Hepatocyte (in vitro differentiated cells): ENCODE results near the gene DCDC2B. TPM values are rescaled to one million over a fixed set of nuclear protein-coding genes. Genes with fewer than 3 reads are reported as not detected.
A peak's percentile ranks its signal among the peaks of the same experiment; 100 is the strongest.

Source experiments
- DNase-seq: peaks from one replicate; pipeline ENCODE4 v3.0.0-alpha.2; 2016; ENCODE audit warnings: low spot score
- H2AFZ ChIP-seq: fragments of 200-600 bp; sonication (generic); 2 replicates; pipeline ENCODE4 v1.6.0; 2016; ENCODE audit warnings: antibody characterized with exemption, mild to moderate bottlenecking
- H3K27ac ChIP-seq: fragments of 200-600 bp; sonication (generic); 2 replicates; pipeline ENCODE4 v1.5.1; 2016; ENCODE audit warnings: mild to moderate bottlenecking
- H3K27me3 ChIP-seq: fragments of 200-600 bp; sonication (generic); 2 replicates; pipeline ENCODE4 v1.6.1; 2016
- H3K36me3 ChIP-seq: fragments of 200-600 bp; sonication (generic); replicated peaks from 2 replicates; pipeline ENCODE4 v1.5.1; 2016; ENCODE audit warnings: low read depth; ENCODE audit not compliant: insufficient read depth
- H3K4me1 ChIP-seq: fragments of 200-600 bp; sonication (generic); 2 replicates; pipeline ENCODE4 v1.5.1; 2016; ENCODE audit warnings: mild to moderate bottlenecking, moderate library complexity; ENCODE audit not compliant: insufficient read depth
- H3K4me2 ChIP-seq: fragments of 200-600 bp; sonication (generic); 2 replicates; pipeline ENCODE4 v1.6.0; 2016
- H3K4me3 ChIP-seq: fragments of 200-600 bp; sonication (generic); 2 replicates; pipeline ENCODE4 v1.5.1; 2016; ENCODE audit warnings: mild to moderate bottlenecking
- H3K79me2 ChIP-seq: fragments of 200-600 bp; sonication (generic); 2 replicates; pipeline ENCODE4 v1.6.0; 2017; ENCODE audit warnings: mild to moderate bottlenecking
- H3K9me2 ChIP-seq: fragments of 200-600 bp; sonication (generic); replicated peaks from 2 replicates; pipeline ENCODE4 v1.6.0; 2017; ENCODE audit warnings: mild to moderate bottlenecking; ENCODE audit not compliant: insufficient read depth
- H3K9me3 ChIP-seq: fragments of 200-600 bp; sonication (generic); 2 replicates; pipeline ENCODE4 v1.5.1; 2016; ENCODE audit warnings: low read depth, mild to moderate bottlenecking
- H4K20me1 ChIP-seq: fragments of 200-600 bp; sonication (generic); 2 replicates; pipeline ENCODE4 v1.6.0; 2016; ENCODE audit warnings: mild to moderate bottlenecking; ENCODE audit not compliant: insufficient read depth, poor library complexity, severe bottlenecking
- CTCF ChIP-seq: fragments of 200-600 bp; sonication (generic); IDR thresholded peaks from 2 replicates; pipeline ENCODE4 v1.5.1; 2016; ENCODE audit warnings: antibody characterized with exemption, mild to moderate bottlenecking; ENCODE audit not compliant: poor library complexity
- EZH2 ChIP-seq: fragments of 200-600 bp; sonication (generic); IDR thresholded peaks from 2 replicates; pipeline ENCODE4 v1.6.1; 2016; ENCODE audit warnings: antibody characterized with exemption, mild to moderate bottlenecking, borderline replicate concordance
- EZH2phosphoT487 ChIP-seq: fragments of 200-600 bp; sonication (generic); IDR thresholded peaks from one replicate; pipeline ENCODE4 v1.6.1; 2018; ENCODE audit warnings: antibody characterized with exemption, mild to moderate bottlenecking, low read depth, moderate library complexity; ENCODE audit not compliant: unreplicated experiment, severe bottlenecking
- WGBS: methylation state at CpG from one replicate; pipeline ENCODE4 v1.1.6; 2016; ENCODE audit warnings: low lambda C conversion rate; ENCODE audit errors: missing lambda C conversion rate; 5-methylcytosine and 5-hydroxymethylcytosine counted together
- polyA plus RNA-seq: library from polyadenylated mRNA; unstranded; fragments of >200 nt; fragmentation: Nextera tagmentation; extraction: Ambion mirVana; gene quantifications from 2 replicates; pipeline ENCODE4 v1.2.1, GENCODE V29; 2016
- total RNA-seq: library from RNA; depleted of rRNA; stranded (reverse); fragments of >200 nt; gene quantifications from 2 replicates; pipeline ENCODE4 v1.2.3, GENCODE V29; 2014

Gene DCDC2B
- total and polyA plus RNA-seq, 2 experiments from 2014 or later, result 0.17 TPM; not detected in 1

GRCh38 chr1:32216566-32216965 lies 7.7 kb downstream of the DCDC2B start:
- TF ChIP-seq EZH2phosphoT487 (no peak), EZH2 (no peak), CTCF (no peak)
- Histone ChIP-seq H2AFZ (no peak overlapping the region), H3K27me3 (no peaks in the 10 kb centered on the region), H3K36me3 (no peaks in the 10 kb centered on the region), H3K79me2 (peaks cover 19% of the 10 kb centered on the region), H3K4me1 (peaks cover 12% of the 10 kb centered on the region), H3K4me3 (no peak overlapping the region), H4K20me1 (no peaks in the 10 kb centered on the region), H3K4me2 (no peak overlapping the region), H3K27ac (peak overlapping the region; percentile 83), H3K9me3 (no peaks in the 10 kb centered on the region), H3K9me2 (no peaks in the 10 kb centered on the region)
- 96% methylated on average over 5 of the region's 5 CpGs for WGBS
- no peak for DNase-seq

- no peaks in the 10 kb centered on the region for H3K9me2 ChIP-seq
- no peaks in the 10 kb centered on the region for H4K20me1 ChIP-seq
- no peaks in the 10 kb centered on the region for H3K36me3 ChIP-seq
- no peaks in the 10 kb centered on the region for H3K9me3 ChIP-seq
- H3K4me2 ChIP-seq, result no peak overlapping the region
- 83% methylated on average over 7 of the region's 7 CpGs for WGBS
- H3K4me3 ChIP-seq, result no peak overlapping the region
- H3K4me1 ChIP-seq, result peaks cover 24% of the 10 kb centered on the region
- no peaks in the 10 kb centered on the region for H3K27me3 ChIP-seq
- H3K79me2 ChIP-seq, result peaks cover 40% of the 10 kb centered on the region
- no peak overlapping the region for H3K27ac ChIP-seq
- no peak for DNase-seq
- TF ChIP-seq EZH2 (no peak), CTCF (no peak), EZH2phosphoT487 (no peak)
- no peak overlapping the region for H2AFZ ChIP-seq
These were observed 10.1 kb downstream of the DCDC2B start for GRCh38 chr1:32219022-32219421.

- no peaks in the 10 kb centered on the region for H3K9me2 ChIP-seq
- peak overlapping the region; percentile 97 for H3K27ac ChIP-seq
- H3K9me3 ChIP-seq, result no peaks in the 10 kb centered on the region
- peak overlapping the region; percentile 94 for H3K4me2 ChIP-seq
- 87% methylated on average over 4 of the region's 4 CpGs for WGBS
- H3K27me3 ChIP-seq, result no peaks in the 10 kb centered on the region
- H3K4me1 ChIP-seq, result peaks cover 24% of the 10 kb centered on the region
- DNase-seq, result peak; percentile 5
- TF ChIP-seq CTCF (no peak), EZH2phosphoT487 (no peak), EZH2 (no peak)
- no peaks in the 10 kb centered on the region for H4K20me1 ChIP-seq
- H3K36me3 ChIP-seq, result no peaks in the 10 kb centered on the region
- no peak overlapping the region for H2AFZ ChIP-seq
- peaks cover 44% of the 10 kb centered on the region for H3K79me2 ChIP-seq
- no peak overlapping the region for H3K4me3 ChIP-seq
These were observed 12.1 kb downstream of the DCDC2B start for GRCh38 chr1:32220746-32221580.
